HepG2 (cell line): ENCODE data around the gene CKS1B.

ENCODE experiments used
- AGO2 ChIP-seq: fragments of 200-400 bp; formaldehyde crosslinking; optimal IDR thresholded peaks from 2 replicates; pipeline ENCODE3; 2017; ENCODE audit warnings: mild to moderate bottlenecking, low read depth, low read length, moderate library complexity
- CTCF ChIP-seq: sonication (generic); formaldehyde crosslinking; IDR thresholded peaks from 2 replicates; pipeline ENCODE4 v1.5.0; 2020; ENCODE audit warnings: mild to moderate bottlenecking, missing genetic modification reagents, moderate library complexity
- KLF13 ChIP-seq: sonication (generic); formaldehyde crosslinking; IDR thresholded peaks from 2 replicates; pipeline ENCODE4 v1.4.0; 2020; ENCODE audit warnings: mild to moderate bottlenecking, missing genetic modification reagents
- MAFG ChIP-seq: sonication (generic); formaldehyde crosslinking; IDR thresholded peaks from 2 replicates; pipeline ENCODE4 v1.5.1; 2020; ENCODE audit warnings: mild to moderate bottlenecking, missing genetic modification reagents
- MAX ChIP-seq: IDR thresholded peaks from 2 replicates; pipeline ENCODE4 v1.6.1; 2012; ENCODE audit warnings: inconsistent platforms
- NFKB2 ChIP-seq: sonication (generic); formaldehyde crosslinking; IDR thresholded peaks from 2 replicates; pipeline ENCODE4 v1.4.0; 2020; ENCODE audit warnings: missing genetic modification reagents, borderline replicate concordance
- SRSF1 ChIP-seq: fragments of 200-400 bp; formaldehyde crosslinking; optimal IDR thresholded peaks from 2 replicates; pipeline ENCODE3; 2017; ENCODE audit warnings: mild to moderate bottlenecking, low read depth, low read length, moderate library complexity
- TBP ChIP-seq: sonication (generic); formaldehyde crosslinking; IDR thresholded peaks from 2 replicates; pipeline ENCODE4 v1.5.0; 2020; ENCODE audit warnings: missing genetic modification reagents
- ZNF124 ChIP-seq: sonication (generic); formaldehyde crosslinking; IDR thresholded peaks from 2 replicates; pipeline ENCODE4 v1.4.0; 2020; ENCODE audit warnings: missing genetic modification reagents
- ZNF143 ChIP-seq: sonication (generic); formaldehyde crosslinking; IDR thresholded peaks from 2 replicates; pipeline ENCODE4 v1.4.0; 2020; ENCODE audit warnings: missing genetic modification reagents
- ZNF274 ChIP-seq: sonication (generic); formaldehyde crosslinking; IDR thresholded peaks from 2 replicates; pipeline ENCODE4 v1.5.1; 2020; ENCODE audit warnings: mild to moderate bottlenecking, missing genetic modification reagents
- ZNF510 ChIP-seq: sonication (generic); formaldehyde crosslinking; IDR thresholded peaks from 2 replicates; pipeline ENCODE4 v1.4.0; 2020; ENCODE audit warnings: low read depth, mild to moderate bottlenecking, missing genetic modification reagents

DNA sequence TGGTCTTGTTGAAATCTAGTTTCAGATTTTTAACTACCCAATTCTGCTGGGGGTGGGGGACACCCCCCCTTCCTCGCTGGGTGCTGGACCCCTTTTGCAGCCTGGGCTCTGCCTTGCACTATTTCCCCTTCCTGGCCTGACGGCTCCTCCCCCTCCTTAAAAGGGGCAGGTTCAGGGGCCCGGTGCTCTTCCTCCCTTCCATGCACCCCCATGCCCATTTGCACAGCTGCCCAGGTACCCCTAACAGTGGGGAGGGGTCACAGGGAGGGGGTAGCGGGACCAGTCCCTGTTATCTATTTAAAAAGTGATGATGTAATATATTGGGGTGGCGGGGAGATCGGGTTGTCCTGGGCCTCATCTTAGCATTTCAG lies 43.5 kb downstream of the CKS1B start:
- no peak for TF ChIP-seq AGO2
- TF ChIP-seq KLF13 (CRISPR knock-in tag), result no peak
- TF ChIP-seq CTCF (CRISPR knock-in tag), result no peak
- TF ChIP-seq ZNF510 (CRISPR knock-in tag), result no peak
- TF ChIP-seq MAX, result no peak
- no peak for TF ChIP-seq ZNF274 (CRISPR knock-in tag)
- TF ChIP-seq ZNF143 (CRISPR knock-in tag), result no peak
- no peak for TF ChIP-seq MAFG
- TF ChIP-seq SRSF1, result no peak
- no peak for TF ChIP-seq NFKB2 (CRISPR knock-in tag)
- TF ChIP-seq ZNF124, result no peak
- TF ChIP-seq TBP (CRISPR knock-in tag), result no peak
